ENCODE measurements around the gene DDX28. TPM values are rescaled to one million over a fixed set of nuclear protein-coding genes. Genes with fewer than 3 reads are reported as not detected.

The DDX28 gene
- total and polyA plus RNA-seq, 4 donors, result 7.6 to 11.6 (median 8.4) TPM

DNA sequence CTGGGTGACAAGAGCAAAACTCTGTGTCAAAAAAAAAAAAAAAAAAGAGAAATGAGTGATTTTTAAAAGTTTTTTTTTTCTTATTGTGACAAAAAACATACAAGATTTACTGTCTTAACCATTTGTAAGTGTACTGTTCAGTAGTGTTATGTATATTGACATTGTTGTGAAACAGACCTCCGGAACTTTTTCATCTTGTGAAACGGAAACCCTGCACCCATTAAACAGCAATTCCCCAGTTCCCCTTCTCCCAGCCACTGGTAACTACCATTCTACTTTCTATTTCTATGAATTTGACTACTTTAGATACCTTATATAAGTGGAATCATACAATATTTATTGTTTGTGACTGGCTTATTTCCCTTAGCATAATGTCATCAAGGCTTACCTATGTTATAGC lies 18.8 kb upstream of the DDX28 start:
- Histone ChIP-seq H3K4me1 (ENCODE audit: control insufficient read depth in 4 of 4, insufficient read depth in 4 of 4, low read length in 3 of 4) (peaks cover 0 to 5% (median 2%) of the 10 kb centered on the region in 4 donors), H3K9me3 (ENCODE audit: control insufficient read depth in 4 of 4, low read length in 3 of 4) (no peaks in the 10 kb centered on the region), H3K9ac (ENCODE audit: low read depth in 1 of 2, low read length in 2 of 2) (no peak overlapping the region), H3K27ac (ENCODE audit: low read depth in 1 of 2, low read length in 2 of 2) (no peak overlapping the region), H3K27me3 (ENCODE audit: control insufficient read depth in 4 of 4, insufficient read depth in 4 of 4, low read length in 3 of 4) (no peaks in the 10 kb centered on the region), H3K36me3 (ENCODE audit: control insufficient read depth in 4 of 4, insufficient read depth in 3 of 4, low read depth in 1 of 4, low read length in 3 of 4) (peaks cover 0 to 4% (median 2%) of the 10 kb centered on the region in 4 donors), H3K4me3 (ENCODE audit: low read depth in 1 of 3, low read length in 3 of 3) (no peak overlapping the region)
- no peak for DNase-seq (ENCODE audit: low spot score)
- TF ChIP-seq SP1 (IDR thresholded peaks at IDR 0.05) (no peak), CTCF (IDR thresholded peaks at IDR 0.05; ENCODE audit: low read depth, low read length, missing input control) (no peak), HNF4A (conservative IDR thresholded peaks at IDR 0.05) (no peak), RXRA (IDR thresholded peaks at IDR 0.05) (no peak), FOXA1 (IDR thresholded peaks at IDR 0.05) (no peak), JUND (IDR thresholded peaks at IDR 0.05) (no peak), NR2F2 (IDR thresholded peaks at IDR 0.05) (no peak), ZBTB33 (IDR thresholded peaks at IDR 0.05) (no peak), ATF3 (IDR thresholded peaks at IDR 0.05) (no peak), EGR1 (IDR thresholded peaks at IDR 0.05; ENCODE audit: low read depth in 2 of 2) (no peak)
- TF ChIP-seq, protein P1, sequence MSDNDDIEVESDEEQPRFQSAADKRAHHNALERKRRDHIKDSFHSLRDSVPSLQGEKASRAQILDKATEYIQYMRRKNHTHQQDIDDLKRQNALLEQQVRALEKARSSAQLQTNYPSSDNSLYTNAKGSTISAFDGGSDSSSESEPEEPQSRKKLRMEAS (IDR thresholded peaks at IDR 0.05), result no peak
- 46% methylated on average over 2 of the region's 2 CpGs for WGBS

GRCh38 chr16:68040506-68041288 lies 17.7 kb upstream of the DDX28 start:
- no peak overlapping the region for H3K4me3 ChIP-seq (ENCODE audit: low read depth in 1 of 3, low read length in 3 of 3)
- H3K9me3 ChIP-seq (ENCODE audit: control insufficient read depth in 4 of 4, low read length in 3 of 4), result no peaks in the 10 kb centered on the region
- peaks cover 0 to 5% (median 2%) of the 10 kb centered on the region in 4 donors for H3K4me1 ChIP-seq (ENCODE audit: control insufficient read depth in 4 of 4, insufficient read depth in 4 of 4, low read length in 3 of 4)
- peak; percentile 93 for DNase-seq (ENCODE audit: low spot score)
- TF ChIP-seq SP1 (IDR thresholded peaks at IDR 0.05) (no peak), FOXA2 (IDR thresholded peaks at IDR 0.05) (no peak), NR2F2 (IDR thresholded peaks at IDR 0.05) (no peak), YY1 (IDR thresholded peaks at IDR 0.05) (no peak), CTCF (IDR thresholded peaks at IDR 0.05; ENCODE audit: low read depth, low read length, missing input control) (peak; percentile 84), HNF4A (conservative IDR thresholded peaks at IDR 0.05) (no peak), ATF3 (IDR thresholded peaks at IDR 0.05) (no peak), REST (IDR thresholded peaks at IDR 0.05) (no peak), RXRA (IDR thresholded peaks at IDR 0.05) (peak; percentile 32 to 72), RAD21 (IDR thresholded peaks at IDR 0.05) (peak; percentile 94 to 97)
- TF ChIP-seq, protein P1 (IDR thresholded peaks at IDR 0.05), result no peak
- peaks cover 0 to 4% (median 1%) of the 10 kb centered on the region in 4 donors for H3K36me3 ChIP-seq (ENCODE audit: control insufficient read depth in 4 of 4, insufficient read depth in 3 of 4, low read depth in 1 of 4, low read length in 3 of 4)
- peak overlapping the region in 1 of 2 donors; percentile 7 for H3K27ac ChIP-seq (ENCODE audit: low read depth in 1 of 2, low read length in 2 of 2)
- WGBS, result 68% methylated on average over 14 of the region's 14 CpGs
- no peaks in the 10 kb centered on the region for H3K27me3 ChIP-seq (ENCODE audit: control insufficient read depth in 4 of 4, insufficient read depth in 4 of 4, low read length in 3 of 4)
- H3K9ac ChIP-seq (ENCODE audit: low read depth in 1 of 2, low read length in 2 of 2), result peak overlapping the region in 1 of 2 donors; percentile 19
